PC-3 (cell line): ENCODE results near the gene ANKHD1.

Experiments used
- EZH2 ChIP-seq: fragments of 300-600 bp; sonication (generic); IDR thresholded peaks from one replicate; pipeline ENCODE4 v1.6.1; 2017; ENCODE audit warnings: antibody characterized with exemption, mild to moderate bottlenecking, low read length; ENCODE audit not compliant: unreplicated experiment
- EZH2phosphoT487 ChIP-seq: fragments of 300-600 bp; sonication (generic); IDR thresholded peaks from 2 replicates; pipeline ENCODE4 v1.6.1; 2018; ENCODE audit warnings: mild to moderate bottlenecking, antibody characterized with exemption, low read length, borderline replicate concordance
- TF ChIP-seq, protein P1 (sequence below): fragments of 300-600 bp; sonication (generic); conservative IDR thresholded peaks from 2 replicates; pipeline ENCODE4 v1.5.1; 2017; ENCODE audit warnings: antibody characterized with exemption, low read depth, mild to moderate bottlenecking, low read length

DNA sequence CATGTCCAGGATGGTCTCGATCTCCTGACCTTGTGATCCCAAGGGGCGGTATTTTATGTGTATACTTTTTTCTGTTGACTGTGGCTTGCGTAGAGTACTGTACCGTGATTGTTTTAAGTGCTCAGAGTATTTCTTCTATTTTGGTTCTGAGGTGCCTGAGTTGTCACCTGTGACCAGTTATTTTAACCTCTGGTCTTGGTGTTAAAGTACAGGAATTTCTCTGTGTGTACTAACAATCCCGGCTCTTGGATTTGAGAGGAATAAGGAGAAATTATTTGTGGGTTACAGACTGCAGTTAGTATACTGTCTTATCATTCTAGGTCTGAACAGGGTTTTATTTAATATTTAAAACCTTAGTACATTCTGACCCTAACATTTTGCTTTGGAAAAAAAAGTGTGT is 2.0 kb downstream of the ANKHD1 start:
- TF ChIP-seq EZH2 = no peak
- TF ChIP-seq, protein P1, sequence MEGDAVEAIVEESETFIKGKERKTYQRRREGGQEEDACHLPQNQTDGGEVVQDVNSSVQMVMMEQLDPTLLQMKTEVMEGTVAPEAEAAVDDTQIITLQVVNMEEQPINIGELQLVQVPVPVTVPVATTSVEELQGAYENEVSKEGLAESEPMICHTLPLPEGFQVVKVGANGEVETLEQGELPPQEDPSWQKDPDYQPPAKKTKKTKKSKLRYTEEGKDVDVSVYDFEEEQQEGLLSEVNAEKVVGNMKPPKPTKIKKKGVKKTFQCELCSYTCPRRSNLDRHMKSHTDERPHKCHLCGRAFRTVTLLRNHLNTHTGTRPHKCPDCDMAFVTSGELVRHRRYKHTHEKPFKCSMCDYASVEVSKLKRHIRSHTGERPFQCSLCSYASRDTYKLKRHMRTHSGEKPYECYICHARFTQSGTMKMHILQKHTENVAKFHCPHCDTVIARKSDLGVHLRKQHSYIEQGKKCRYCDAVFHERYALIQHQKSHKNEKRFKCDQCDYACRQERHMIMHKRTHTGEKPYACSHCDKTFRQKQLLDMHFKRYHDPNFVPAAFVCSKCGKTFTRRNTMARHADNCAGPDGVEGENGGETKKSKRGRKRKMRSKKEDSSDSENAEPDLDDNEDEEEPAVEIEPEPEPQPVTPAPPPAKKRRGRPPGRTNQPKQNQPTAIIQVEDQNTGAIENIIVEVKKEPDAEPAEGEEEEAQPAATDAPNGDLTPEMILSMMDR = no peak
- no peak for TF ChIP-seq EZH2phosphoT487
